Body of pancreas (tissue), 4 donors: Measurements from ENCODE around the gene SLC19A2. TPM values are rescaled to one million over a fixed set of nuclear protein-coding genes. Genes with fewer than 3 reads are reported as not detected.

ENCODE experiments used
- ATAC-seq: fragments of 150-250 bp; one replicate; pipeline ENCODE4 v1.9.1; 2016
- DNase-seq, 4 donors: peaks; one replicate each; pipeline ENCODE4 v3.0.0-alpha.2; 2019
- H3K27ac ChIP-seq, 4 donors: fragments of 200-600 bp; sonication (generic); 1 replicate in 3 of 4; 2 replicates in 1 of 4; pipeline versions ENCODE4 v1.5.1 to v1.6.1; 2016 to 2019; ENCODE audit warnings: mild to moderate bottlenecking in 1 of 4, mixed read lengths in 1 of 4, moderate library complexity in 1 of 4
- H3K27me3 ChIP-seq, 2 donors: fragments of 200-600 bp; sonication (generic); one replicate each; pipeline ENCODE4 v1.6.0; 2016; ENCODE audit warnings: mild to moderate bottlenecking in 1 of 2
- H3K36me3 ChIP-seq, 2 donors: fragments of 200-600 bp; sonication (generic); replicated peaks in 1 of 2; 2 replicates each; pipeline ENCODE4 v1.5.1; 2016; ENCODE audit warnings: low read depth in 2 of 2; ENCODE audit not compliant: insufficient read depth in 1 of 2
- H3K4me1 ChIP-seq: fragments of 200-600 bp; sonication (generic); one replicate; pipeline ENCODE4 v1.6.0; 2016
- H3K4me3 ChIP-seq, 2 donors: fragments of 200-600 bp; sonication (generic); 1 replicate in 1 of 2; 2 replicates in 1 of 2; pipeline ENCODE4 v1.5.1; 2016 to 2019
- H3K9me3 ChIP-seq, 3 donors: fragments of 200-600 bp; sonication (generic); 1 replicate in 2 of 3; 2 replicates in 1 of 3; pipeline ENCODE4 v1.5.1; 2016
- POLR2A ChIP-seq, 3 donors: fragments of 450-650 bp; IDR thresholded peaks; one replicate each; pipeline ENCODE4 v1.6.1; 2016; ENCODE audit warnings: antibody characterized with exemption in 3 of 3, mild to moderate bottlenecking in 2 of 3
- WGBS, 2 donors: methylation state at CpG; one replicate each; pipeline ENCODE4 v1.1.5; 2017; 5-methylcytosine and 5-hydroxymethylcytosine counted together
- intact Hi-C: fragments of 100-400 bp; cut with DNase I; formaldehyde crosslinking; loops from one replicate; pipeline ENCODE4 v1.15.1; 2023
- total RNA-seq, 2 donors: library from RNA; depleted of rRNA; stranded (reverse); fragments of >200 nt; gene quantifications; one replicate each; pipeline ENCODE4 v1.1.0, GENCODE V29; 2016
- TF ChIP-seq, protein P1 (sequence below), 7 experiments: fragments of 450-650 bp in 4 of 7; fragments of 200-600 bp in 3 of 7; sonication (generic) in 3 of 7; IDR thresholded peaks; one replicate each; pipeline ENCODE4 v1.5.1; 2016 to 2019; ENCODE audit warnings: antibody characterized with exemption in 7 of 7

The SLC19A2 gene
- total RNA-seq, 2 donors from 2014 or later: 15.0 to 18.1 TPM

GRCh38 chr1:169526120-169526832 is 40.5 kb upstream of the SLC19A2 start:
- Histone ChIP-seq H3K9me3 (no peaks in the 10 kb centered on the region), H3K4me3 (no peak overlapping the region), H3K4me1 (peaks cover 33% of the 10 kb centered on the region), H3K36me3 (no peaks in the 10 kb centered on the region), H3K27me3 (no peaks in the 10 kb centered on the region), H3K27ac (peak overlapping the region in 3 of 4 donors; percentile 8 to 78 (median 78))
- WGBS, 2 donors: 16 to 24% methylated on average over 1 of the region's 1 CpG
- TF ChIP-seq, protein P1, sequence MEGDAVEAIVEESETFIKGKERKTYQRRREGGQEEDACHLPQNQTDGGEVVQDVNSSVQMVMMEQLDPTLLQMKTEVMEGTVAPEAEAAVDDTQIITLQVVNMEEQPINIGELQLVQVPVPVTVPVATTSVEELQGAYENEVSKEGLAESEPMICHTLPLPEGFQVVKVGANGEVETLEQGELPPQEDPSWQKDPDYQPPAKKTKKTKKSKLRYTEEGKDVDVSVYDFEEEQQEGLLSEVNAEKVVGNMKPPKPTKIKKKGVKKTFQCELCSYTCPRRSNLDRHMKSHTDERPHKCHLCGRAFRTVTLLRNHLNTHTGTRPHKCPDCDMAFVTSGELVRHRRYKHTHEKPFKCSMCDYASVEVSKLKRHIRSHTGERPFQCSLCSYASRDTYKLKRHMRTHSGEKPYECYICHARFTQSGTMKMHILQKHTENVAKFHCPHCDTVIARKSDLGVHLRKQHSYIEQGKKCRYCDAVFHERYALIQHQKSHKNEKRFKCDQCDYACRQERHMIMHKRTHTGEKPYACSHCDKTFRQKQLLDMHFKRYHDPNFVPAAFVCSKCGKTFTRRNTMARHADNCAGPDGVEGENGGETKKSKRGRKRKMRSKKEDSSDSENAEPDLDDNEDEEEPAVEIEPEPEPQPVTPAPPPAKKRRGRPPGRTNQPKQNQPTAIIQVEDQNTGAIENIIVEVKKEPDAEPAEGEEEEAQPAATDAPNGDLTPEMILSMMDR (IDR thresholded peaks at IDR 0.05): no peak
- no peak for TF ChIP-seq POLR2A (IDR thresholded peaks at IDR 0.05)
- ATAC-seq: no peak
- intact Hi-C loops: no loop called here
- DNase-seq: no peak

DNA sequence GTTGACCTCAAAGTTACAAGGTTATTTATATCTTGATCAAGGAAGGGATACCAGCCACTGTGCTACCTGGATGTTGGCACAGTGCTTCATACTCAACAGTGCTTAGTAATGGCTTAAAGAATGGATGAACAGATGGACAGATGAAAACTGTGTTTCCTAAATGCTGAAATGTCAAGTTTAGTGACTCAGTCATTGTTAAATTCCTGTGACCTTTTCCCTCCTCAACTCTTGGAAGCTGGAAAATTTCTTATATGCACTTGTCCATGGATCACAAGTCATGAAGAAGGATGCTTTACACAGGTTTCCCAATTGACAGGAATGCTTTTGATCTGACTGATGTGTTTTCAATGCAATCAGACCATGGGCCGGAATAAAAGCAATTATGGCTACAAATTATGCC is 39.6 kb upstream of the SLC19A2 start:
- peaks cover 33% of the 10 kb centered on the region for H3K4me1 ChIP-seq

DNA sequence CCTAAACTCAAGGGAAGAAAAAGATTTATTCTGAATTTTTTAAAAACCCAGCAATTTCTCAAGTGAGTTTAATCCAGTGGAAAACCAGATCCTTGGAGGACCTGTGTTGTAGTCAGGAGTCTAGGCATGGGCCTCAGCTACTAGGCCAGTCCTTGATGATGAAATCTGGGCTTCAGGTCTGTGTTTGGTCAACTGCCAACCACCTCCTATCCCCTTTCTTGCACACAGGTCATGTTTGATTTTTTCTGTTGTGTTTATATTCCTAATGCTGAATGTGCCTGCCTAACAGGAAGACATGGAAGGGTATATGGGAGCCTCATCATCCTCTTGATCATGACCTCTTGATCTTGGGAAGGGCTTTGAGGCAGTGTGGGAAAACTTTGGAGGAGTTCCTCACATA is 38.2 kb upstream of the SLC19A2 start:
- H3K4me3 ChIP-seq: no peak overlapping the region
- intact Hi-C loops: no loop called here
- no peak overlapping the region for H3K27ac ChIP-seq
- no peaks in the 10 kb centered on the region for H3K36me3 ChIP-seq
- no peaks in the 10 kb centered on the region for H3K27me3 ChIP-seq
- no peaks in the 10 kb centered on the region for H3K9me3 ChIP-seq
- DNase-seq (no peak), ATAC-seq (no peak)
- TF ChIP-seq, protein P1 (IDR thresholded peaks at IDR 0.05): no peak
- TF ChIP-seq POLR2A (IDR thresholded peaks at IDR 0.05): no peak
- peaks cover 25% of the 10 kb centered on the region for H3K4me1 ChIP-seq

More for the DNA sequence above, 39.6 kb upstream of the SLC19A2 start:
- DNase-seq (no peak), ATAC-seq (no peak)
- peak overlapping the region in 2 of 4 donors; percentile 39 to 78 for H3K27ac ChIP-seq
- H3K36me3 ChIP-seq: no peaks in the 10 kb centered on the region
- intact Hi-C loops: no loop called here
- TF ChIP-seq, protein P1 (IDR thresholded peaks at IDR 0.05): no peak
- 55 to 62% methylated on average over 1 of the region's 1 CpG for WGBS, 2 donors
- no peaks in the 10 kb centered on the region for H3K27me3 ChIP-seq
- no peaks in the 10 kb centered on the region for H3K9me3 ChIP-seq
- H3K4me3 ChIP-seq: no peak overlapping the region

GRCh38 chr1:169521226-169521625 is 35.5 kb upstream of the SLC19A2 start:
- TF ChIP-seq, protein P1 (IDR thresholded peaks at IDR 0.05): no peak
- TF ChIP-seq POLR2A (IDR thresholded peaks at IDR 0.05): no peak
- H3K27me3 ChIP-seq: no peaks in the 10 kb centered on the region
- WGBS, 2 donors: 71 to 91% methylated on average over 1 of the region's 1 CpG
- H3K4me1 ChIP-seq: peaks cover 5% of the 10 kb centered on the region
- H3K36me3 ChIP-seq: no peaks in the 10 kb centered on the region
- no peak overlapping the region for H3K27ac ChIP-seq
- ATAC-seq: no peak
- no peak overlapping the region for H3K4me3 ChIP-seq
- intact Hi-C loops: no loop called here
- DNase-seq: no peak
- H3K9me3 ChIP-seq: peaks cover 0 to 1% (median 0%) of the 10 kb centered on the region in 3 donors
